NB4 (cell line): ENCODE data around the gene DBNL.
"Not testable (repeated sequence)": the region's sequence is repeated elsewhere in the genome, so short reads cannot be mapped to it uniquely, and the experiment has no call there.

Experiments
- MYC ChIP-seq: IDR thresholded peaks from 2 replicates; pipeline ENCODE4 v1.6.1; 2011; ENCODE audit warnings: low read depth, low read length
- POLR2A ChIP-seq: IDR thresholded peaks from 2 replicates; pipeline ENCODE4 v1.6.1; 2011; ENCODE audit warnings: mild to moderate bottlenecking; ENCODE audit not compliant: insufficient read length; ENCODE audit errors: extremely low read depth
- TF ChIP-seq, protein P1 (sequence below): IDR thresholded peaks from one replicate; pipeline ENCODE4 v1.5.1; 2012; ENCODE audit warnings: low read depth, low read length
- TF ChIP-seq, protein P2 (sequence below): IDR thresholded peaks from 2 replicates; pipeline ENCODE4 v1.6.1; 2011; ENCODE audit warnings: low read depth, low read length

DNA sequence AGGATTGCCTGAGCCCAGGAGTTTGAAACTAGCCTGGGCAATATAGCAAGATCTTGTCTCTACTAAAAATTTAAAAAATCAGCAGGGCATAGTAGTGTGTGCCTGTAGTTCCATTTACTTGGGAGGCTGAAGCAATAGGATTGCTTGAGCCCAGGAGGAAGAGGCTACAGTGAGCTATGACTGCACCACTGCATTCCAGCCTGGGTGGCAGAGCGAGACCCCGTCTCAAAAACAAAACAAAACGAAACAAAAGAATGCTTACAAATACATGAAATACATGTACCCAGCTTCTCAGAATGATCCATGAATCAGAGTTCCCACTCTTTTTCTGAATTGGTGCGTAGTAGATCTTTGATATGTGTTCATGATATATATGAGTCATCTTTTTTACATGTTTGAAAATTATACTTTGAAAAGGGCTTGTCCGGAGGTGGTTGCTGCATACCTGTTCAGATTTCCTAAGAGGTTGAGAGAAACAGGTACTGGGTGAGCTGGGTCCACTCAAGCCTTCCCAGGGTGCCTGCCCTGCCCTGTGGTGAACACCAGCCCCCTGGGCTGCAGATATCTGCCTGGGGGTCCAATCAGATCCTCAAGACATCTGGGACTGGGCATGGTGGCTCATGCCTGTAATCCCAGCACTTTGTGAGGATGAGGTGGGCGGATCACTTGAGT lies 21.6 kb upstream of the DBNL start:
- TF ChIP-seq, protein P1, sequence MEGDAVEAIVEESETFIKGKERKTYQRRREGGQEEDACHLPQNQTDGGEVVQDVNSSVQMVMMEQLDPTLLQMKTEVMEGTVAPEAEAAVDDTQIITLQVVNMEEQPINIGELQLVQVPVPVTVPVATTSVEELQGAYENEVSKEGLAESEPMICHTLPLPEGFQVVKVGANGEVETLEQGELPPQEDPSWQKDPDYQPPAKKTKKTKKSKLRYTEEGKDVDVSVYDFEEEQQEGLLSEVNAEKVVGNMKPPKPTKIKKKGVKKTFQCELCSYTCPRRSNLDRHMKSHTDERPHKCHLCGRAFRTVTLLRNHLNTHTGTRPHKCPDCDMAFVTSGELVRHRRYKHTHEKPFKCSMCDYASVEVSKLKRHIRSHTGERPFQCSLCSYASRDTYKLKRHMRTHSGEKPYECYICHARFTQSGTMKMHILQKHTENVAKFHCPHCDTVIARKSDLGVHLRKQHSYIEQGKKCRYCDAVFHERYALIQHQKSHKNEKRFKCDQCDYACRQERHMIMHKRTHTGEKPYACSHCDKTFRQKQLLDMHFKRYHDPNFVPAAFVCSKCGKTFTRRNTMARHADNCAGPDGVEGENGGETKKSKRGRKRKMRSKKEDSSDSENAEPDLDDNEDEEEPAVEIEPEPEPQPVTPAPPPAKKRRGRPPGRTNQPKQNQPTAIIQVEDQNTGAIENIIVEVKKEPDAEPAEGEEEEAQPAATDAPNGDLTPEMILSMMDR = not testable (repeated sequence)
- not testable (repeated sequence) for TF ChIP-seq POLR2A, MYC
- TF ChIP-seq, protein P2, sequence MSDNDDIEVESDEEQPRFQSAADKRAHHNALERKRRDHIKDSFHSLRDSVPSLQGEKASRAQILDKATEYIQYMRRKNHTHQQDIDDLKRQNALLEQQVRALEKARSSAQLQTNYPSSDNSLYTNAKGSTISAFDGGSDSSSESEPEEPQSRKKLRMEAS = not testable (repeated sequence)
